AG10803 (cell line): Measurements from ENCODE around the gene CORO2A.

ENCODE experiments used
- DNase-seq: peaks from one replicate; pipeline ENCODE4 v3.0.0; 2010; ENCODE audit warnings: low read depth
- H3K4me3 ChIP-seq: 2 replicates; pipeline ENCODE4 v1.5.1; 2011; ENCODE audit warnings: mild to moderate bottlenecking, low read length, control low read depth
- TF ChIP-seq, protein P1 (sequence below): conservative IDR thresholded peaks from 2 replicates; pipeline ENCODE4 v1.5.1; 2011; ENCODE audit warnings: mild to moderate bottlenecking, low read length, control low read depth, inconsistent platforms

The CORO2A gene

DNA sequence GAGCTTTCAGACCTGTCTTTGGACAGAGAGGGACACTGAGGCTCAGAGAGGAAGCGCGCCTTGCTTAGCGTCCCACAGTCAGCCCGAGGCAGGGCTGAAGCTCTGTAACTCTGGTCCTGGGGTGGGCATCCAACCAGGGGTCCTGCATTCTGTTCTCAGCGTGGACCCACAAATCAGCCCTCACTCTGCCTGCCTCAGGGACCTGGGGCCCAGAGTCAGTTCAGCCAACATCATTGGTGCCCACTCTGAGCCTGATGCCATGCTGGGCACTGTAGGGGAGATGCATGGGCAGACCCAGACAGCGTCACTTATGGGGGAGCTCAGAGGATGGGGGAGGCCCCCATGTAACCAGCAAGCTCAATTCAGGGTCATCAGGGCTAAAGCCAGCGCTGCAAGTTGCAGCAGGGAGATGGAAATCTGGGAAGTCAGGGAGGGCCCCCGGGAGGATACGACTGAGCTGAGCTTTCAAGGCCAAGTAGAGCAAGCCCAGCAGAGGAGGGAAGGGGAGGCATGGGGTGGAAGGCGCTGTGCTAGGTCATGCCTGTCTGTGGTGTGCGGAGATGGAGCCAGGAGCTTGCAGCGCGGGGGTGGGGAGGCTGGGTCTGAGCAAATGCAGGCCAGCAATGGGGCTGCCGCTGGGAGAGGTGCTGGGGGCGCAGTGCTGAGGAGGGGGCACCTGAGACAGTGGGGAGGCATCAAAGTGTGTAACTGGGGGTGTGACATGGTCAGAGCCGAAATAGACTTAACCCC lies 21.1 kb downstream of the CORO2A start:
- no peak for DNase-seq
- TF ChIP-seq, protein P1, sequence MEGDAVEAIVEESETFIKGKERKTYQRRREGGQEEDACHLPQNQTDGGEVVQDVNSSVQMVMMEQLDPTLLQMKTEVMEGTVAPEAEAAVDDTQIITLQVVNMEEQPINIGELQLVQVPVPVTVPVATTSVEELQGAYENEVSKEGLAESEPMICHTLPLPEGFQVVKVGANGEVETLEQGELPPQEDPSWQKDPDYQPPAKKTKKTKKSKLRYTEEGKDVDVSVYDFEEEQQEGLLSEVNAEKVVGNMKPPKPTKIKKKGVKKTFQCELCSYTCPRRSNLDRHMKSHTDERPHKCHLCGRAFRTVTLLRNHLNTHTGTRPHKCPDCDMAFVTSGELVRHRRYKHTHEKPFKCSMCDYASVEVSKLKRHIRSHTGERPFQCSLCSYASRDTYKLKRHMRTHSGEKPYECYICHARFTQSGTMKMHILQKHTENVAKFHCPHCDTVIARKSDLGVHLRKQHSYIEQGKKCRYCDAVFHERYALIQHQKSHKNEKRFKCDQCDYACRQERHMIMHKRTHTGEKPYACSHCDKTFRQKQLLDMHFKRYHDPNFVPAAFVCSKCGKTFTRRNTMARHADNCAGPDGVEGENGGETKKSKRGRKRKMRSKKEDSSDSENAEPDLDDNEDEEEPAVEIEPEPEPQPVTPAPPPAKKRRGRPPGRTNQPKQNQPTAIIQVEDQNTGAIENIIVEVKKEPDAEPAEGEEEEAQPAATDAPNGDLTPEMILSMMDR: no peak
- H3K4me3 ChIP-seq: no peak overlapping the region

DNA sequence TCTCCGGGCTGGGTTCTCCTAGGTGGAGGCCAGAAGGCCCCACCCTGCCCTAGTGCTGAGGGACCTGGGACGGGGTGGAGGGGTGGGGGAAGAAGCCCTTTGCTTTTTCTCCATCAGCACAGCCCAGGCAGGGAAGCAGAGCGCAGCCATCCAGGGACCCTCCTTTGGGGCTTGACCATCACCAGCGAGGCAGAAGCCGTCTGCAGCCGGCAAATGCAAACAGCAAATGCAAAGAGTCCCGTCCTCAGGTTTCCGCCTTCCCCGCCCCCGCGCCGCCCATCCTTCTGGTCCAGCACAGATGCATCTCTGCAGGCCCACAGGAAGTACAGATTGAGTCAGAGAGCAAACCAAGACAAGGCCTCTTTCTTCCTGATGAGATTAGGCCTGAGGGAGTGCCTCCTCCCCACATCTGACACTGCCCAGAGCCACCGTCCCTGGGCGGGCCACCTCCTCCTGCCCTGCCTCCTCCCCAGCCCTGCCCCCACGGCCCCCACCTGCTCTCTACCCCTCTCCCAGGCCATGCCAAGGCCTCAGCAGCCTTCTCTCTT lies 23.4 kb downstream of the CORO2A start:
- TF ChIP-seq, protein P1: no peak
- no peak for DNase-seq
- H3K4me3 ChIP-seq: no peak overlapping the region

DNA sequence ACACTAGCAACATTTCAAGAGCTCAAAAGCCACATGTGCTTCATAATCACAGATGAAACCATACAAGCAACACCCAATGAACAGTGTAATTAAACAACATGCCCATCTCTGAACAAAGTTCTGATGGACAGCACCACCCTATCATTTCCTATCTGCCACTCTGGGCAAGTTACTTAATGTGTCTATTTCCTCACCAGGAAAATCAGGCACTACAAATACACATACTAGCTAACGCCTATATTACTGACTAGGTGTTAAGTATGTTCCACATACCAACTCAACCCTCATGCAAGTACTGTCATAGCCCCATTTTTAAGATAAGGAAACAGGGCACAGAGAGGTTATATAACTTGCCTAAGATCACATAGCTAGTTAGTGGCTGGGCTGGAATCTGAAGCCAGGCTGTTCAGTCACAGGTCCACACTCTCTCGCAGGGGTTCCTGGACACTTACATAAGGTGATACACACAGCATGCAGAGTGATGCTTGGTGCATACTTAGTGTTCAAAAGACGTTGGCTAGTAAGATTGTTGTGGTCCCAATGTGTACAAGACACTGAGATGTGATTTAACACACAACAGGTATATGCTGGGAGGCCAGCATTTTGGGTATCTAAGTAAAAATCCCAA lies 24.2 kb downstream of the CORO2A start:
- DNase-seq: no peak
- no peak overlapping the region for H3K4me3 ChIP-seq

DNA sequence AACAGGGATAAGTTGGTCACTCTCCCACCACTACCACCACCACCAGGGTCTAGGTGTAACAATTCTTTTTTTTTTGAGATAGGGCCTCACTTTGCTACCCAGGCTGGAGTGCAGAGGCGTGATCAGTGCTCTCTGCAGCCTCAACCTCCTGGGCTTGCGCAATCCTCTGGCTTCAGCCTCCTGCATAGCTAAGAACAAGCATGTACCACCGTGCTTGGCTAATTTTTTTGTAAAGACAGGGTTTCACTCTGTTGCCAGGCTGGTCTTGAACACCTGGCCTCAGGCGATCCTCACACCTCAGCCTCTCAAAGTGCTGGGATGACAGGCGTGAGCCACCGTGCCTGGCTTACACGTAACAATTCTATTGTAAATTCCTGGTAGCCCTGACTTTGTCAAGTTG lies 27.5 kb downstream of the CORO2A start:
- TF ChIP-seq, protein P1: no peak
- H3K4me3 ChIP-seq: no peak overlapping the region
- DNase-seq: no peak

More for the DNA sequence above, 24.2 kb downstream of the CORO2A start:
- TF ChIP-seq, protein P1: no peak

DNA sequence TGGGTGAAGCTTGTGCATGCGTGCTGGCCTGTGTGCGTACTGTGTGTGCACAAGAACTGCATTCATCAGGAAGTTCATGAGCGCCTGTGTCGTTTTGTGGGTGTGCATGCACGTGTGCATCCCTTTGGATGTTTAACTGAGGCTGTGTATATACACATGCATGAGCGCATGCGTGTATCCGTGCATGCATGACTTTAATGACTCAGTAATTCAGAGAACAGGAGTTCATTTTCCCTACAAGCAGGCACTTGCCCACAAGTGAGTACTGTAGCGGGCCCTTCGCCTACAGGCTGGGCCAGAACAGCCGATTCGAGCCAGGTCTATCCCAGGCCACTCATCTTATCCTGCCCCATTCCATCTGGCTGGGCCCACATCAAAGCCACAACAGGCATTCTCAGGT lies 29.8 kb downstream of the CORO2A start:
- TF ChIP-seq, protein P1: no peak
- no peak overlapping the region for H3K4me3 ChIP-seq
- DNase-seq: no peak

DNA sequence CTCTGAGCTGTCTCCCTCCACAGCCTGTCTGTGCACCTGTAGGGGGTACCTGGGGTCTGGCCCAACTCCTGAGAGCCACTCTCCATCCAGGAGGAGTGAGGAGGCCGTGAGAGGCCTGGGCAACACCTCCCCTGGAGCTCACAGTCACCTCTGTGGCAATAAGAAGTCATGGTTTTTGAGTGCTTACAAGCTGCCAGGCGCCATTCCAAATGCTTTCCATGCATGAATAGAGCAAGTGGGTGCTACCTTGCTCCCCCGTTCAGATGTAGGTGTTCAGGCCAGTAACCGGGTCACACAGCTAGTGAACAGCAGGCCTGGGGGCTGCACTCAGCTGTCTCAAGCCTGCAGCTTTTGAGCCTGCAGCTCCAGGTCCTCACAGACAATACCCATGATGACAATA lies 30.6 kb downstream of the CORO2A start:
- H3K4me3 ChIP-seq: no peak overlapping the region
- DNase-seq: no peak
- TF ChIP-seq, protein P1: no peak

DNA sequence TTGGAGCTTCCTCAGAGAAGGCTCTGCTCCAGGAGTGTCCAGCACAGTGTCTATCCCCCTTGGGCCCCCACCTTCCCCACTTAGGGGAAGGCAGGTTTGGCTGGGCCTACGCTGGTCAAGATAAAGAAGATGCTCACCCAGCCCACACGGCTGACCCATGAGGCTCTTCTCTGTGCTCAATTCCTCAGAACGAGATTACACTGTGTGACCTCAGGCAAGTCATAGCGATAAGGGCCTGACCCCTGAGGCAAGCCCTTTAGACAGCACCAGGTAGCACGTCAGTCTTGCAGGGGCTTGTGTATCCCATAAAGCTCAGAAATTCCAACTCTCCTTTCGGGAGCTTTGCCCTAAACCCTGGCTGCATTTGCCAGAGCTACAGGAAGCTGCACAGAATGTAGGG lies 32.6 kb downstream of the CORO2A start:
- no peak for DNase-seq
- no peak overlapping the region for H3K4me3 ChIP-seq
- TF ChIP-seq, protein P1: no peak
